ENCODE data around the gene FOXB2.
"Not testable (repeated sequence)": the region's sequence is repeated elsewhere in the genome, so short reads cannot be mapped to it uniquely, and the experiment has no call there.

FOXB2 gene

GRCh38 chr9:77019236-77019925 is at the start of gene FOXB2:
FOXB2 (plus strand) TSS chr9:77019655; CDS start chr9:77019655, 0 bp downstream.
- no peak for DNase-seq

- DNase-seq, result no peak
These were observed 49.7 kb upstream of the FOXB2 start for GRCh38 chr9:76969716-76970115.

- not testable (repeated sequence) for DNase-seq
These were observed 40.6 kb upstream of the FOXB2 start for GRCh38 chr9:76978831-76979230.

GRCh38 chr9:76980566-76980965 is 38.9 kb upstream of the FOXB2 start:
- DNase-seq, result no peak

GRCh38 chr9:76984486-76984885 is 35.0 kb upstream of the FOXB2 start:
- DNase-seq, result no peak

- no peak for DNase-seq
These were observed 33.9 kb upstream of the FOXB2 start for GRCh38 chr9:76985581-76985980.

GRCh38 chr9:76987594-76988200 is 31.8 kb upstream of the FOXB2 start:
- no peak for DNase-seq

GRCh38 chr9:76988941-76989340 is 30.5 kb upstream of the FOXB2 start:
- no peak for DNase-seq

- no peak for DNase-seq
These were observed 30.0 kb upstream of the FOXB2 start for GRCh38 chr9:76989501-76989900.

GRCh38 chr9:76996700-76997099 is 22.8 kb upstream of the FOXB2 start:
- DNase-seq, result no peak

- DNase-seq, result no peak
These were observed 20.2 kb upstream of the FOXB2 start for GRCh38 chr9:76999261-76999660.

- no peak for DNase-seq
These were observed 19.1 kb upstream of the FOXB2 start for GRCh38 chr9:77000330-77000729.

- DNase-seq, result no peak
These were observed 16.1 kb upstream of the FOXB2 start for GRCh38 chr9:77003366-77003765.

GRCh38 chr9:77005216-77005615 is 14.2 kb upstream of the FOXB2 start:
- no peak for DNase-seq

GRCh38 chr9:77010527-77010926 is 8.9 kb upstream of the FOXB2 start:
- DNase-seq, result no peak

GRCh38 chr9:77011973-77012821 is 7.3 kb upstream of the FOXB2 start:
- no peak for DNase-seq

- DNase-seq, result no peak
These were observed 6.1 kb upstream of the FOXB2 start for GRCh38 chr9:77013206-77013931.

GRCh38 chr9:77013932-77014596 is 5.4 kb upstream of the FOXB2 start:
- no peak for DNase-seq

- DNase-seq, result no peak
These were observed 4.7 kb upstream of the FOXB2 start for GRCh38 chr9:77014597-77015263.

GRCh38 chr9:77015327-77016048 is 4.0 kb upstream of the FOXB2 start:
- DNase-seq, result no peak

- DNase-seq, result no peak
These were observed 3.3 kb upstream of the FOXB2 start for GRCh38 chr9:77016121-77016525.

All from NCI-H524 treated with DMSO at 0.1 percent for 48 hours (cell line).